T-helper 1 cell (primary cell): Measurements from ENCODE around the gene MVB12B.
"Not testable (repeated sequence)": the region's sequence is repeated elsewhere in the genome, so short reads cannot be mapped to it uniquely, and the experiment has no call there.

ENCODE experiments used
- DNase-seq, 5 donors: peaks; one replicate each; pipeline ENCODE4 v3.0.0-alpha.2; 2012 to 2020

Gene MVB12B

GRCh38 chr9:126474786-126475485 is 148.3 kb downstream of the MVB12B start:
- DNase-seq = no peak

- DNase-seq = no peak
These were observed 149.4 kb downstream of the MVB12B start for GRCh38 chr9:126475933-126476555.

GRCh38 chr9:126477432-126477831 is 150.8 kb downstream of the MVB12B start:
- not testable (repeated sequence) for DNase-seq

- no peak for DNase-seq
These were observed 151.8 kb downstream of the MVB12B start for GRCh38 chr9:126478216-126478981.

GRCh38 chr9:126479515-126479914 is 152.9 kb downstream of the MVB12B start:
- DNase-seq = no peak

GRCh38 chr9:126480813-126481212 is 154.2 kb downstream of the MVB12B start:
- DNase-seq = no peak

- no peak for DNase-seq
These were observed 155.2 kb downstream of the MVB12B start for GRCh38 chr9:126481862-126482261.

- no peak for DNase-seq
These were observed 155.9 kb downstream of the MVB12B start for GRCh38 chr9:126482361-126483044.

GRCh38 chr9:126483468-126484073 is 156.9 kb downstream of the MVB12B start:
- no peak for DNase-seq

- no peak for DNase-seq
These were observed 159.0 kb downstream of the MVB12B start for GRCh38 chr9:126485662-126486061.

- DNase-seq = no peak
These were observed 159.6 kb downstream of the MVB12B start for GRCh38 chr9:126486276-126486675.

- DNase-seq = no peak
These were observed 161.2 kb downstream of the MVB12B start for GRCh38 chr9:126487856-126488255.

GRCh38 chr9:126488310-126488709 is 161.7 kb downstream of the MVB12B start:
- DNase-seq = no peak

GRCh38 chr9:126488881-126489404 is 162.3 kb downstream of the MVB12B start:
- no peak for DNase-seq

- DNase-seq = no peak
These were observed 163.1 kb downstream of the MVB12B start for GRCh38 chr9:126489581-126490213.

- no peak for DNase-seq
These were observed 163.6 kb downstream of the MVB12B start for GRCh38 chr9:126490214-126490631.

- DNase-seq = peak in 3 of 5 donors; percentile 43 to 55 (median 53)
These were observed 164.4 kb downstream of the MVB12B start for GRCh38 chr9:126490871-126491567.

GRCh38 chr9:126491568-126491879 is 164.9 kb downstream of the MVB12B start:
- no peak for DNase-seq

GRCh38 chr9:126491949-126492348 is 165.3 kb downstream of the MVB12B start:
- no peak for DNase-seq

GRCh38 chr9:126494264-126494663 is 167.6 kb downstream of the MVB12B start:
- no peak for DNase-seq

- DNase-seq = no peak
These were observed 168.1 kb downstream of the MVB12B start for GRCh38 chr9:126494746-126495145.
